SK-N-SH (cell line): ENCODE data around the gene TRIP11.

Experiments used
- RCOR1 ChIP-seq: fragments of 150-350 bp; IDR thresholded peaks from 2 replicates; pipeline ENCODE4 v1.6.1; 2017; ENCODE audit warnings: antibody characterized with exemption, low read length
- SMC3 ChIP-seq: IDR thresholded peaks from 2 replicates; pipeline ENCODE4 v1.6.1; 2012; ENCODE audit warnings: low read depth, low read length, improper control_type of control experiment
- TF ChIP-seq, protein P1 (sequence below): fragments of 200-600 bp; sonication (generic); IDR thresholded peaks from 2 replicates; pipeline ENCODE4 v1.6.1; 2017; ENCODE audit warnings: antibody characterized with exemption, mild to moderate bottlenecking, moderate library complexity
- TF ChIP-seq, protein P2 (sequence below): IDR thresholded peaks from 2 replicates; pipeline ENCODE4 v1.4.0; 2012; ENCODE audit warnings: low read depth, borderline replicate concordance

DNA sequence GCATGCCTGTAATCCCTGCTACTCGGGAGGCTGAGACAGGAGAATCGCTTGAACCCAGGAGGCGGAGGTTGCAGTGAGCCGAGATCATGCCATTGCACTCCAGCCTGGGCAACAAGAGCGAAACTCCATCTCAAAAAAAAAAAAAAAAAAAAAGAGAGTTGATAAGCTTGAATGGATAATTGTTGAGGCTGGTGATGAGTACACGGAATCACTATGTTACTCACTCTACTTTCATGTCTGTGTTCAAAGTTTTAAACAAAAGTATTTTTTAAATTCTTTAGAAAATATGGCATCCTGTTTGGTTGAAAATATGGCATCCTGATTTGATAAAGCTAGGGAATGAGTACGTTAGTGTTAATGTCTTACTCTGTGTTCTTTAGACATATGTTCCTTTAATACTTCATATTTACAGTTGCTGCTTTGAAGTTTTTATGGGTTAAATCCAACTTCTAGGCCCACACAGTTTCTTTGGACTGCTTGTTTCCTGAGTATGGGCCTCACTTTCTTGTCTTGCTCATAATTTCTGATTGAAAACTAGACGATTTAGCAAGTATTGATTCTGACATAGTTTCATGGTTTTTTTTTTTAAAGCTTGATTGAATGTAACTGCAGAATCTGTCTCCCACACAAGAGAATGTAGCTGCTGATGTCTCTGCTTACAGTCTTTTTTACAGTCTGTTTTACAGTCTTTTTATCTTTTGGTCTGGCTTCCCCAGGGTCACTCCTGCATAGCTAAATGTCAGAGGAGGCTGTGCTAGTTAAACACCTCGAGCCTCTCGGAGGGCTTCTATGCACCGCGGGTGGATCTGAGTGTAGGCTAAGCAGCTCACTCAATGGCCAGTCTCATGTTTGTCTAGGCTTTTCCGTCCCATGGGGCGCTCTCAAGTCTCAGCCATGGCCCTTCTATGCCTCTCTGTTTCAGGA, 78.3 kb downstream of the TRIP11 start:
- TF ChIP-seq RCOR1, result no peak
- TF ChIP-seq, protein P1, sequence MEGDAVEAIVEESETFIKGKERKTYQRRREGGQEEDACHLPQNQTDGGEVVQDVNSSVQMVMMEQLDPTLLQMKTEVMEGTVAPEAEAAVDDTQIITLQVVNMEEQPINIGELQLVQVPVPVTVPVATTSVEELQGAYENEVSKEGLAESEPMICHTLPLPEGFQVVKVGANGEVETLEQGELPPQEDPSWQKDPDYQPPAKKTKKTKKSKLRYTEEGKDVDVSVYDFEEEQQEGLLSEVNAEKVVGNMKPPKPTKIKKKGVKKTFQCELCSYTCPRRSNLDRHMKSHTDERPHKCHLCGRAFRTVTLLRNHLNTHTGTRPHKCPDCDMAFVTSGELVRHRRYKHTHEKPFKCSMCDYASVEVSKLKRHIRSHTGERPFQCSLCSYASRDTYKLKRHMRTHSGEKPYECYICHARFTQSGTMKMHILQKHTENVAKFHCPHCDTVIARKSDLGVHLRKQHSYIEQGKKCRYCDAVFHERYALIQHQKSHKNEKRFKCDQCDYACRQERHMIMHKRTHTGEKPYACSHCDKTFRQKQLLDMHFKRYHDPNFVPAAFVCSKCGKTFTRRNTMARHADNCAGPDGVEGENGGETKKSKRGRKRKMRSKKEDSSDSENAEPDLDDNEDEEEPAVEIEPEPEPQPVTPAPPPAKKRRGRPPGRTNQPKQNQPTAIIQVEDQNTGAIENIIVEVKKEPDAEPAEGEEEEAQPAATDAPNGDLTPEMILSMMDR, result no peak
- TF ChIP-seq SMC3, result no peak
- TF ChIP-seq, protein P2, sequence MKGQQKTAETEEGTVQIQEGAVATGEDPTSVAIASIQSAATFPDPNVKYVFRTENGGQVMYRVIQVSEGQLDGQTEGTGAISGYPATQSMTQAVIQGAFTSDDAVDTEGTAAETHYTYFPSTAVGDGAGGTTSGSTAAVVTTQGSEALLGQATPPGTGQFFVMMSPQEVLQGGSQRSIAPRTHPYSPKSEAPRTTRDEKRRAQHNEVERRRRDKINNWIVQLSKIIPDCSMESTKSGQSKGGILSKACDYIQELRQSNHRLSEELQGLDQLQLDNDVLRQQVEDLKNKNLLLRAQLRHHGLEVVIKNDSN, result no peak
